NCI-H1092 (cell line): ENCODE data around the gene HDAC5.
"Not testable (repeated sequence)": the region's sequence is repeated elsewhere in the genome, so short reads cannot be mapped to it uniquely, and the experiment has no call there.

Experiments used
- DNase-seq: peaks from one replicate; lab custom pipeline; 2025; lab: John Stamatoyannopoulos, UW

HDAC5 gene

DNA sequence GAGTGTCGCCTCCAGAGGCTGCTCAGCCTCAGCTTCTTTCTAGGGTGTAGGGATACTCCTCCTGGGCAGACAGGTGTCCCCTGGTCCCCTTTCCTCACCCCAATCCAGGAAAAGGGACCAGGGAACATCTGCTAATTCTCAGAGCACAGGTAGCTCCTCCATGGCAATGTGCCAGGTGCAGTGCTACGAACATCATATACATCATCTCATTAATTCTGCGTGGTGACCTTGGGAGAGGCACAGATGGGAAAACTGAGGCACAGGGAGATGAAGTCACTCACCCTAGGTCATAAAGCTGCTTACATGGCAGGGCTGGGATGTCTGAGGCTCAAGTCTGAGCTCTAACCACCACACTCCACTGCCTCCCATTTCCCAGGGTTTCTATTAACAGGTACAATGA is 11.7 kb downstream of the HDAC5 start:
- no peak for DNase-seq

DNA sequence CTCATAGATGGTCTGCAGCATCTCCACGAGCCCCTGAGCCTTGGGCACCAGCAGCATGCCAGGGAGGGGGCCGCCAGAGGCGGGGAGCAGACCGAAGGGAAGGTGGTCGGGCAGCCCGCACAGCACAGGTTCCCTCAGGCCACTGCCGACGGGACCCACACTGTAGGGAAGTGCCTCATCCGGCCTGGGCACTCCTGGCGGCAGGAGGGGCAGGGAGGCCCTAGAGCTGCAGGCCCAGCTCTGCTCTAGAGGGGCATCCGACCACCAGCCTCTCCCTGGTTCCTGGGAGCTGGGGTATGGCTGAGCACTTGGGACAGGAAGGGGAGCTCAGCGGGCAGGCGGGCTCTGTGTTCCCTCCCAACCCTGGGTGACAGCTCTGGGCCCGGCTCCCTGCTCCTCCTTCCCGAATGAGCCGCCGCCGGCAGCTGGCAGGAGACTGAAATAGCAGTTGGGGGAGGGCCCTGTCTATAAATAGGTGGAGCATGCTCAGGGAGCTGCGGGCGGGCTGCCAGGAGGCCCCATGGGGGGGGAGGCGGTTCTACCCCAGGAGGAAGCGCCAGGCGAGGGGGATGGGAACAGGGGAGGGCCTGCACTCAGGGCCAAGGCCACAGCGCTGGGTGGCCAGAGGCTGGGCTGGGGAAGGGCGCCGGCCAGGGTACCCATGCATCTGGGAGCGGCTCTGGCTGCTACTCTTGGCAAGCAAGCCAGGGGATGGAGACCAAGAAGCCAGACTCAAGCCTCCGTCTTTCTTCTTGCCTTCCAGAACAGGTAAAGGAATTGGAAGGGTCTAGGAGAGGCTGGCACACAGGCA is 12.4 kb downstream of the HDAC5 start:
- DNase-seq, result peak; percentile 90

DNA sequence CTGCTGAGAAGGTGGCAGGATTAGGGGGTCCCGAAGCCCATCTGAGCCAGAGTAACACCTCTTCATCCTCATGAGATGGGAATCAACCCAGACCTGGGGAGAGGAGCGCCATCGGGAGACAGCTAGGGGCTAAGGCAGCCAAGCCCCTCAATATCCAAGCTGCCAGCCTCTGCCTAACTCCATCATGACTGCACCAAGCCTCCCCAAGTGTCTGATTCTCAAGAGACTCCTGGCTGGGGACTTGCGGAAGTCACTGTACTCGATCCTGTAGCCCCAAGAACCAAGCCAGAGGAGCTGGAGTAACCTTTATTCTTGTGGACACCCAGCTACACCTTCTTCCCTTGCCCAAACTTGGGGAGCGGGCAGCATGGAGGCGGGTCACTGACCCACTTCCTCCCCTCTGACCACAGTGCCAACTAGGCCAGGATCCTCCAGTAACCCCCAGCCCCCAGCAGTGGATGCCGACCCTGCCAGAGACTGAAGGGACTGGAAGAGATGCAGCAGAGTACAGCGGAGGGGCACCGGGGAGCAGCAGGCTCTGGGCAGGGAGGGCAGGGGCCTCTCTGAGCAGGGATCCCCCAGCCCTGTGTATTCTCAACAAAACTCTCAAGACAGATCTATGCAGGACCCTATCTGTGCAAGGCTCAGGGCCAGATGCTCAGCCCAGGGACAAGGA is 13.3 kb downstream of the HDAC5 start:
- DNase-seq, result no peak

DNA sequence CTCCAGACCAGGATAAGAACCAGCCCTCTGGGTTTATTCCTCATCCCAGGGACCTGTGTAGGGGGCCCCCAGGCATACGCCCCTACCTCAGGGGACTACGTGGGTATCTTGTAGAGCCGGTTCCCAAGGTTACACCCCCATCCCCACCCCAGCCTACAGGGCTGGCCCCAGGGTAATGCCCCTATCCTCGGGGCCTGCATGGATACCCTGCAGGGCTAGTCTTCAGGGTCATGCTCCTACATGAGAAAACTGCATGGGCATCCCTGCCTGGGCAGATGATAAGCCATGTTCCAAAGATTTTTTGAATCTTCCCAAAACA is 14.2 kb downstream of the HDAC5 start:
- DNase-seq, result no peak

DNA sequence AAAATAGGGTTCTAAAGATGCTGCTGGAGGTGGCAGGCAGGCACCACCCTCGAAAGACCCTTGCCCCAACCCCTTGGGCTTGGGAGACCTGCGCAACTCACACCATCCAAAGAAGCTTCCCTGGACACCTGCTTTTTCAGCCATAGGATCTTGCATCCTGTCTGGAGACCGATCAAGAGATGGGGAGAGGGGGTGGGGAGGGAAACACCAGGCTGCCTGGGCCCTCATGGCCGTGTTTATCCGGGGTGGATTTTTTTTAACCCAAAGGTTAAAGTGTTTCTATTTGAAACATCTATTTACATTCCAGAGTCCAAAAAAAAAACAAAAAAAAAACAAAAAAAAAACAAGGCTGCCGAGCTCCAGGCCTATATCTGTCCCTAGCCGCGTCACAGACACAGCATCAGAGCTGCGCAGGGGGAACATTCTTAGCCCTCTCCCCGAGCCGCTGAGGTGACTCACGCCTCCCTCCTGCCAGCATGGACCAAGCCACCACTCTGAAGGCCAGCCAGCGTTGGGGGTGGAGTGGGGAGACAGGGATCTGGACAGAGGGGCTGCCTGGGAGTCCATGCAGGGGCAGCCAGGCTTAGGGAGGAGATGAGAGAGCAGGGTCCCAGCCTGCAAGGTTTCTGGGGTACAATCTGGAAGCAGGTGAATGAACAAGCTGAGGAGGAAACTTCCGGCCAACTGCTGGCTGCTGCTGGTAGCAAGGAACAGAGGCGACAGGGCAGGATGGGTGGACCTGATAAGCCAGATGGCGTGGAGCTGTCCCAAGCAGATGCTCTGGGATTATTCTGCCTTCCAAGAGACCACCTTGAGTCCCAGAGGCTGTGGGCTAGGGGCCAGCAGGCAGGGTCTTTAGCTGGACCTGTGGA is 14.8 kb downstream of the HDAC5 start:
- no peak for DNase-seq

DNA sequence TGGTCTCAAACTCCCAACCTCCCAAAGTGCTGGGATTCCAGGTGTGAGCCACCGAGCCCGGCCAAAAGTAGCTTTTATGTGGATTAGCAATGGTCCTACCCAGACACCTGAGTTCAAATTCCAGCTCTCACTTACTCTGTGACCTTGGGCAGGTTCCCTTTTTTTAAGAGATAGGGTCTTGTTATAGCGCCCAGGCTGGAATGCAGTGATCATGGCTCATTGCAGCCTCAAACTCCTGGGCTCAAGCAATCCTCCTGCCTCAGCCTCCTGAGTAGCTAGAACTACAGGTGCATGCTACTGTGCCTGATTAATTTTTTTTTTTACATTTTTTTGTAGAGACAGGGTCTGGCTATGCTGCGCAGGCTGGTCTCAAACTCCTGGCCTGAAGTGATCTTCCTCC is 16.6 kb downstream of the HDAC5 start:
- no peak for DNase-seq

DNA sequence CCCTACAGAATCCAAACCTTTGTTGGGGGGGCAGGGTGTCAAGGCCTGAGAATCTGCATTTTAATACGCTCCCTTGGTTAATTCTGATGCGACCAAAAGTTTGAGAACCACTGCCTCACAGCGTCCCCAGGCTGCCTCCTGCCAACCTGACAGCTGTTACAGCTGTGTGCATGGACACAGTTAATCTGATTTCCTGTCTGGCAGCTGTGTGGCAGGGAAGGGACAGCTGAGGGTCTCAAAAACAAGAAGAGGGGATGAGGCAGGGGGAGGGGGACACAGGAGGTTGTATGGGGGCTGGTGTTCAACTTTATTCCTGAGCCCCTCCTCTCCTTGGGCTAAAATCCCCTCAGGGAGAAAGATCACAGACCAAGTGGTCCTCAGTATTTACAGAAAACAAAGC is 17.5 kb downstream of the HDAC5 start:
- DNase-seq, result no peak

DNA sequence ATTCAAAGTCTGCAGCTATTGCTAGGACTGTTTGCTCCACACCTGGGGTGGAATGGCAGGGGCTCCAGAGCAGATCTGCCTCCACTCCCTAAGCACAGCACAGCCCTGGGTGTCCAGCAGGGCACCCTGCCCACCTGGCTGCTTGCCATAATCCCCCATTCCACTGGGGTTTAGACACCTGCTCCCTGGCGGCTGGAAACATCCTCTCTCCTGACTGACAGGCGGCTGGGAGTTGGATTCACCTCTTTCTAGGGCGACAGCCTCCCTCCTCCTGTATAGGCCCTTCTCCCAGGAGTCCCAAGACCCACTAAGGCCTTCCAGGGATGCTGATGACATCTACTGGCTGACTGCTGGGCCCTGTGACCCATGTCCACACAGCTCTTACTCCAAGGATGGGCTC is 18.0 kb downstream of the HDAC5 start:
- DNase-seq, result peak; percentile 42

DNA sequence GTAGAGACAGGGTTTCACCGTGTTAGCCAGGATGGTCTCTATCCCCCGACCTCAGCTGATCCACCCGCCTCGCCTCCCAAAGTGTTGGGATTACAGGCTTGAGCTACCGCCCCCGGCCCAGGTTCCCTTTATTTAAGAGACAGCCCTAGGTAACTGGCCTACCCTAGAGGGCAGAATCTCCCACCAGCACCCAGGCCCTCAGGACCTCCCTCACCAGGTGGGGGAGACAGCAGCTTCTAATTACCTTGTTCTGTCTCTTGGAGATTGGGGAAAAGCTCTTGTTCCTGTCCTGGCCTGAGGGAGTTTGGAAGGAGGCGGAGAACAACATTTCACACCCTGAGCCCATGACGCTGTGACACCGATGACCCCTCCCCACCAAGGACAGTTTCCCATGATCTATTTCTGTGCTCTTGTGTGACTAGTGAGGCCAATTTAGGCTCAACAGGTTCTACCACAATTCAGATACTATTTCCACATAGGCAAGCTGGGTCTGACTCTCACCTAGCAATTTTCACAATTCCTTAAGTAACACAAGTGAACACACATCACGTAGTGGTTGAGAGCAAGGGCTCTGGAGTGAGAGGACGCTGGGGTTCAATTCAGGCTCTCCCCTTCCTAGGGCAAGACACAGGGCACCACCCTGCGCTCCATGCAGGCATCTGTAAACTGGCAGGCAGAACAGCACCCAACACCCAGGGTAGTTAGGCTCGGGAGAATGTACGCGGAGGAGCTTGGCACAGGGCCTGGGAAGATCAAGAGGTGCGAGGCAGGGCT is 20.4 kb downstream of the HDAC5 start:
- DNase-seq, result no peak

DNA sequence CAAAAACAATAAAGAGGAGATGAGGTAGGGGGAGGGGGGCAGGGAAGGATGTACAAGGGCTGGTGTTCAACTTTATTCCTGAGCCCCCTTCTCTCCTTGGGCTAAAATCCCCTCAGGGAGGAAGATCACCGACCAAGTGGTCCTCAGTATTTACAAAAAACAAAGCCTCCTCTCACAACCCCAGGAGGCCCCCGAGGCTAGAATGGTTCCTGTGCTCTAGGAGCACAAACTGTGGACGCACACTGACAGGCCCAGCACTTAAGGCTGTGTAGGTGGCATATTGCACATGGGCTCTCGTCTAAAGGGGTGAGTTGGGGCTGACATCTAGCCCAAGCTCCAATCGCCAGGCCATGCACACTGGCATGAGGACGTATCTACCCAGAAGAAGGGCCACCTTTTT is 21.6 kb downstream of the HDAC5 start:
- DNase-seq, result not testable (repeated sequence)

DNA sequence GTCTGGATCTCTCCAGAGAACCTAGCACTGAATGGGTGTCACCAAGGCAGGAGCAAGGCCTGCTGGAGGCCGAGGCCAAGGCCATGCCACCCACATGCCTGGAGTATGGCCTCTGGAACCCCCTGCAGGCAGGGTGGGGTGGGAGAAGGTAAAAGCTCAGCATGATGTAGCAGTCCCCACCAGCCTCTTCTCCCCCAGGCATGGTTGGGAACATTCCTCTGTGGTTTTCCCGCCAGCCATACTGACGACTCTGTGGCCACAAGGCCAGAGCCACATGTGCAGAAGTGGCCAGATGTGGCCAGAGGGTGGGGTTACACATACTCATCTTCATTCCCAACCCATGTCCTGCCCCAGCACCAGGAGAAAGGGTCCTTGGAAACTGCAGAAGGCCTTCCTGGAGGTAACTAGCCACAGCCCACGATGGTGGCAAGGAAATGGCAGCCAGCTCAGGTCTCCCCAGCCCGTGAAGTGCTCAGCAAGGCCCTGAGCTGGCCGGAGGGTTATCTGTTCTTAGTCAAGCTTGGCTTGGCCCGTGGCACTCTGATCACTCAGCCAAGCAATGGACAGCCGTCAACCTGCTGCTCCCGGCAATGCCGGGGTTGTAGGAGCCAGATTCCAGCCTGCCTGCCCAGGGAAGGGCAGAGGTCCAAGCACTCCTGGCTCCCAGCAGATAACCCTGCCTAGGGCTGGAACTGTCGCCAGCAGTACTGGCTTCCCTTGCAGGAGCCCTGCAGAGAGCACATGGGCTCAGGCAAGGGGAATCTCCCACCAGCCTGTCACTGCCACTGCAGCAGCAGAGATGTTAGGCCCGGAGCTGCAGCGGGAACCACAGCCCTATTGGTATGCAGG is 26.1 kb downstream of the HDAC5 start:
- no peak for DNase-seq

DNA sequence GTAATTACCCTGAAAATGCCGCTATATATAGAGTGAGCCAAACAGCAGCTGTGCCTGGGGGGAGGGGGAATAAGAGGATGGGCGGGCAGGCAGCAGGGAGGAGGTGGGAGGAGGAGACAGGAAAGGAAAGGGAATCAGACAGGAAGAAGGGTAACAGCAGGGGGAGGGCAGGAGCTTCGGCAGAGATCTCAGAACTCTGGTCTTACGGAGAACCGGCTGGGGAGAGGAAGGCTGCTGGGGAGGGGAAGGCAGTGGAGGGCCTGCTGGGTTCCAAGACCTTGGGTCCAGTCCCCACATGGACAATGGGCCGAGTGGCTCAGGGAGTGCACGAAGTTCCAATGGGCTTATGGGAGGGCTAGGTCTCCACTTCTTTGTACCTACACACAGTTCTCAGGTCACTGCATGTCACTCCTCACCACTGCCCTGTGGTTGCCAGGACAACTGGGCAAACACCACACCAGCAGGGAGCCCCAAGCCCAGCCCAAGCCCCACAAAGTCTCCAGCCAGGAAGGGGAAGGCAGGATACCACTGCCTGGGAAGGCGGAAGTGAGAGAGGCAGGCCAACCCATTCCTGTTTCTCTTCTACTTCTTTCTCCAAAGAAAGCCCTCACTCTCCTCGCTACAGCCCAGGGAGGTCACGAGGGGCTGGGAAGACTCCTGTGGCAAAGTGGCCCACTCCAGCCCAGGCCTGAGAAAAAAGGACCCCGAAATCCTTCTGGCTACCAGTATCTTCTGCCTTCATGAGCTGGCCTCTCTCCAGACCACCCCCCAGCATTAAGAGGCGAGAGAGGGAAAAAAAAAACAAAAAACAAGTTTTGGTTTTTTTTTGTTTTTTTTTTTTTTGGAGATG is 27.6 kb downstream of the HDAC5 start:
- peak; percentile 60 for DNase-seq

DNA sequence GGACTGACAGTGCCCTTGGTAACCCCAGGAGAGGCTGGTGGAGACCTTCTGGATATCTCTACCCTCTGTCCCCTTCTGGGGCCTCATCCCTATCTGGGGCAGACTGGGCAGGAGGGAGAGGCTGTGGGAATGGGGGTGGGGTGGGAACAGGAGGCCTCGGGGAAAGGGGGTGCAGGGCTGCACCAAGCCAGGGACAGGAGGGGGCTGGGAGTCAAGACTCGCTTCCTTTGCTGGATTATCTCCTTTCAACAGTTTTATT is 28.1 kb downstream of the HDAC5 start:
- DNase-seq, result no peak

DNA sequence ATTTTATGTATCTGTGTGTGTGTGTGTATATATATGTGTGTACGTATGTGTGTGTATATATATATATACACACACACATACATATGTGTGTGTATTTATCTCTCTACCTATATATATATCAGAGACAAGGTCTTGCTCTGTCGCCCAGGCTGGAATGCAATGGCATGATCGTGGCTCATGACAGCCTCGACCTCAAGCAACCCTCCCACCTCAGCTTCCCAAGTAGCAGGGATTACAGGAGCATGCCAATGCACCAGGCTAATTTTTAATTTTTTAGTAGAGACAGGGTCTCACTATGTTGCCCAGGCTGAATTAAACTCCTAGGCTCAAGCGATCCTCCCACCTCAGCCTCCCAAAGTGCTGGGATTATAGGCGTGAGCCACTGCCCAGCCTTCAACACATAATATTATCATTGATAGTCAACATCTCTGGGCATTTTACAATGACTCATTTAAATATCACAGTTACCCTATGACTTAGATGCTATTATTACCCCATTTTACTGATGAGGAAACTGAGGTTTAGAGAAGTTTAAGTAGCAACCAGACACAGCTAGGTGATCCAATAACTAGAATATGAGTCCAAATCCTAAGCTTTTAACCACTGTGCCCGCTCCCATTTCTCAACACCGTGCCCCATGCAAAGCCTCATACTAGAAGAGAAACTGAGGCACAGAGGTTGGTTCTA is 28.6 kb downstream of the HDAC5 start:
- DNase-seq, result no peak

DNA sequence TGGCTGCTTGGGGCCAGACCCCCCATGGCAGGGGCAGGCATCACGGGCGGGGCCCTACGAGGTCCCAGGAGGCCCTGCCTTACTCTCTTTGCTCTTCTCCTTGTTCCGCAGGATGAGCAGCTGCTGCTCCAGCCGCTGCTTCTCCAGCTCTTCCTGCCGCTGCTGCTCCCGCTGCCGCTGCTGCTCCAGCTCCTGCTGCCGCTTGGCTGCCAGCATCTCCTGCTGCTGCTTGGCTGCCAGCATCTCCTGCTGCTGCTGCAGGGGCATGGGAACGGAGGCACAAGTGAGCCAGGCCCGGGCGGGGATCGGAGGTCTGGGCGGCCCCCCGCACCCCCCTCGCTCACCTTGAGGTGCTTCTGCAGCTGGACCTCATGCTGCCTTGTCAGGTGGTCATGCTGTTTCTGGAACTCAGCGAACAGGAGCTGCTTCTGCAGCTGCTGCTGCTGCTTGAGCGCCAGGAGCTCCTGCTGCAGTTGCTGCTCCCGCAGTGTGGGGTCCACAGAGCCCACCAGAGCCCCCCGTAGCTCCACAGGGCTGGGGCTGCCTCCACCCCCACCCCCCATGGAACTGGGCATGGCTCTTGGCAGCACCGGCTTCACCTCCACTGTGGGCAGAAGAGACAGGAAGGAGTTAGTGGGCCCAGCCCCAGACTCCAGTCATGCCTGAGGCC is 30.1 kb downstream of the HDAC5 start:
- no peak for DNase-seq

DNA sequence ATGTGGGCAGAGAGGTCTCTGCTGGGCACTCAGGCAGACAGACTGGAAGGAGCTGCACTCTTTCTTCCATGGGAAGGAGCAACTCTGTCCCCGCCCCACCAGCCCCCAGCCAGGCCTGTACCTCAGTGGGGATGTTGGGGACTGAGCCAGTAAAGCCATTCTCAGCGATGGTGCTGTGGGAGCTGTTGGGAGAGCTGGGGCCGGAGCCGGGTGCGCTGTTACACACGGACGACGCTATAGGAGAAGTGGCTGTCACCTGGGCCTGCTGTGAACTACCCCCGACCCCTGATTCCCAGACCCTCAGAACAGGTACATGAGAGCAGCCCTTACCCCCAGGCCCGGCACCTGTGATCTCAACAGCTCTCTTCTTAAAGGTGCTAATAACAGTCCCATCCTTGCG is 31.4 kb downstream of the HDAC5 start:
- no peak for DNase-seq

DNA sequence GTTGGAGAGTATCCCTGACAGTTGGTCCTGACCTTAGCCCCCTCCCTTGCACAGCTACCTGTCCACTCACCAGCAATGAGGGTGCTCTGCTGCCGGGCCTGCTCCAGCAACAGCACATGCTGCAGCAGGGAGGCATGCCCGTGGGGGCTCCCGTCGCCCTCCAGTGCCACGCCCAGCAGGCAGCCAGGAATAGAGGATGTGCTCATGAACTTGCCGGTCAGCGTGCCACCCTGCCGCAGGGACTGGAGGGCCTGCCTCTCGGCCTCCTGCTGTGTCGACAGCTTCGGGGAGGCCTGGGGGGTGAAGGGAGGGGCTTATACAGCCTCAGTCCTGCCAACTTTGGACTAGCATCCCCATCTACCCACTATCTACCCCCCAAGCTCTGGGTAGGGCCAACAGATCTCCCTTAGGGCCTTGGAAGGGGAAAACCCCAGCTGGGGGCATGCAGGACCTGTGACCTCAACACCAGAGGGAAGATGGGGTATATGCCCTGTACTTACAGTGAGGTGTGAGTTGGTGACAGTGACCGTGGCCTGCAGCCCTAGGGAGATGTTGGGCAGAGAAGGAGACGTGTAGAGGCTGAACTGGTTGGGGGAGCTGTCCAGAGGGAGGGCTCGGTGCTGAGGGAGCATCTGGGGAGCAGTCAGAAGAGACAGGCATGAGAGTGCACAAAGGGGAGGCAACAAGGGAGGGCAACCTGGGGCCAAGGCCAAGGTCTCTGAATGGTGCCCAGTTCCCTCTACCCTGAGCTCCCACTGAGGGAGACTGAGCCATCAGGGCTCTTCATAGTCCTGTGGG is 32.0 kb downstream of the HDAC5 start:
- no peak for DNase-seq

DNA sequence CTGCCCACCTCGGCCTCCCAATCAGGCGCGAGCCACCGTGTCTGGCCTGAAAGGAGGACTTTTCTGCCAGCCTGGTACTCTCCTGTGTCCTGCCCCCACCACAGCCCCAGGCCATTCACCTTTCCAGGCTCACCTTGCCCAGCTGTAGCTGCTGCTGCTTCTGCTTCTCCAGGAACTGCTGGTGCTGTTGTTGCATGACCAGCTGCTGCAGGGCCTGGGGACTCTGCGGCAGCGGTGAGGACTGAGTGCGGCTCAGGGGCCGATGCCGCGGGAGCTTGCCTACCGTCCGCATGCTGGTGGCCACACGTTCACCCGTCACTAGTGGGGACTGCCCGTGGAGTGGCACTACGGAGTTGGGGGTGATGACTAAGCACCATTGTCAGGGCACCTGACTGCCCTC is 35.2 kb downstream of the HDAC5 start:
- no peak for DNase-seq

DNA sequence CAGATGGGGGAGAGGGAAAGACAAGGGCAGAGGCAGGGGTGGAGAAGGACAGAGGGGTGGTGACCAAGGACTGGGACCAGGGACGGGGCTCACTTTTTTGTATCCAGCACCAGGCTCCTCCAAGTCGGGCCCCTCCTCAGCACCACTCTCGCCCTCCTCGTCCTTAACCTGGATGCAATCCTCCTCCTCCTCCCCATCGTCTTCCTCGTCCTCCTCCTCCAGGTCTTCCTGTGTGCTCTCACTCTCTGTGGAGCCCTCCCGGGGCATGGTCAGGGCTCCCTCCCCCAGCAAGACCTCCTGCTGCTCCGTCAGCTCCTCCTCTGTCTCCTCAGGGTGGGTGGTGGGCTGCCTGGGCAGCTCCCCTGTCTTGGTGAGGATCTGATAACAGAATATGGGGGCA is 36.1 kb downstream of the HDAC5 start:
- DNase-seq, result no peak
